CD4-positive, alpha-beta T cell treated with Interleukin-21 for 1 hour (primary cell): ENCODE data around the gene INPP5E.
"Not testable (repeated sequence)": the region's sequence is repeated elsewhere in the genome, so short reads cannot be mapped to it uniquely, and the experiment has no call there.

Experiments
- DNase-seq: peaks from one replicate; pipeline ENCODE4 v3.0.0-alpha.2; 2020

Gene INPP5E

DNA sequence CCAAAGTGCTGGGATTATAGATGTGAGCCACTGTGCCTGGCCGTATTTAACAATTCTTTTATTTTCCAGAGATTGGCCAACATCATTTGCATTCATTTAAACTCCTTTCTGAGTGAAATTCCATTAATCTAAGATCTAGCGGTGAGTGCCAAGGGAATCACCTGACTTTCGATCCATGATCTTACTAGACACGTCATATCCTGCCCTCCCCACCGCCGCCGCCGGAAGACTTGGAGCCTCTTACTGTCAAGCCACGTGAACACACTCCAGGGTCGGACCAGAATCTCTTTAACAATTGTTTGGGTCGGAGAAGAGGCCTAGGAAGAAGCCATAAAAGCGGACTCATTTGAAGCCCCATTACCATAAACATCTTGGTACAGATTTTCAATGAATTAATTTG lies 12.9 kb downstream of the INPP5E start:
- no peak for DNase-seq

DNA sequence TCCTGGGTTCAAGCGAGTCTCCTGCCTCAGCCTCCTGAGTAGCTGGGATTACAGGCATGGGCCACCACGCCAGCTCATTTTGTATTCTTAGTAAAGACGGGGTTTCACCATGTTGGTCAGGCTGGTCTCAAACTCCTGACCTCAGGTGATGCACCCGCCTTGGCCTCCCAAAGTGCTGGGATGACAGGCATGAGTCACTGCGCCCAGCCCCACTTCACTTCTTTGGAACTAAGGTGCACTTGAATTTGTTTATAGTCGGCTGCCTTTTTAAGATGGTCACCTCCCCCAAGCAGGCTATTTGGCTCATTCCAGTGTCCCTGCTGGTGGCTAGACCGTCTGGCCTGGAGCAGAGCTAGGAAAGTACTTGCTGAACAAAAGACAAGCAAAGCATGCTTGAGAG lies 14.3 kb downstream of the INPP5E start:
- not testable (repeated sequence) for DNase-seq

DNA sequence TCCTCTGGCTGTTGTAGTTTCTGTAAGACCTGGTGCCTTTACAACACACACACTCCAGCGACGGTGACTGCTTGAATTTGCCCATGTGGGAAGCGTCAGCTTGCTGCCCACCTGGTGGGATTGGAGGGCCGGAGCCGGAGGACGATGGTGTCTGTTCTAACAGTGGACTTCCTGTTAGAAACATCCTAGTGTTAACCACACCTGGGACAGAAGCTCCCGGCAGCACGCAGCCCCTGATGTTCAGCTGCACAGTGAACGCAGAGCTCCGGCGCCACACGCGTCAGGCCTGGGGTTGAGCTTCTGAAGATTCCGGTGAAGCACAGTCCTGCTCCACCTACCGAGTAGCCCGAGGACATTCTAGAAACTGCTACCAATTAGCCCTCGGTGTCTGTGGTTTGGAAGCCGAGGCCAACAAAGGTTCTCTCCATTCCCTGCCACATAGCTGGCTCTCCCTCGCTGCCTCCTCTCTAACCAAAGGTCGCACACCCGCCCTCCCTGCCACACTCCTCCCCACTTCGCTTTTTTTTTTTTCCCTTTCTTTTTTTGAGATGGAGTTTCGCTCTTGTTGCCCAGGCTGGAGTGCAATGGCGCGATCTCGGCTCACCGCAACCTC lies 14.8 kb downstream of the INPP5E start:
- DNase-seq: no peak

- DNase-seq: no peak
Observed at GRCh38 chr9:136423432-136424146, 16.1 kb downstream of the INPP5E start.

GRCh38 chr9:136422876-136423275 lies 16.8 kb downstream of the INPP5E start:
- DNase-seq: no peak

DNA sequence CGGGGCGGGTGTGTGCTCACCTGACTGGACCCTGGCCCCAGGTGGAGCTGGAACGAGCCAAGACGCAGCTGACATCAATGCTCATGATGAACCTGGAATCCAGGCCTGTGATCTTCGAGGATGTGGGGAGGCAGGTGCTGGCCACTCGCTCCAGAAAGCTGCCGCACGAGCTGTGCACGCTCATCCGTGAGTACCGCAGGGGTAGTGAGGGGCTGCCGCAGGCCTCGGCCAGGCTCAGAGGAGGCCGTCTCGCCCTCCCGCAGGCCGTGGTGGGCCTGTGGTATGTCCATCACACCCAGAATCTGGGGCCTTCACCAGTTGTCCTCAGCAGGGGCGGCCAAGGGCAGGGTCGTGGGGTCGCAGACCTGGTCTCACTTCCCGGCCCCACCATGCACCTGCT lies 17.9 kb downstream of the INPP5E start:
- DNase-seq: no peak

DNA sequence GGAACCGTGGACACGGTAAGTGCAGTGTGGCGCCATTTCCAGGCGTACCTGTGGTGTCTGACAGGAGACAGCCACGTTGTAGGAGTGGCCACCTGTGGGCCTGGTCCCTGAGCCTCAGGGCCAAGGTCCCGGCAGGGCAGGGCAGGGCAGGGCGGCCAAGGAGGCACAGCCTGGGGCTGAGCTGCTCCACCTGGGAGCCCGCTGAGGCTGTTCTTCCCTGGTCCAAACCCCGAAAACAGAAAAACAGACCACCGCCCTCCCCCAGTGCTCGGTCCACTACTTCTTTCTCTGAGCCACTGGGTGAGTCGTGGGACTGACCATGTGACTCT lies 20.6 kb downstream of the INPP5E start:
- no peak for DNase-seq

GRCh38 chr9:136418182-136419091 lies 21.2 kb downstream of the INPP5E start:
- no peak for DNase-seq

DNA sequence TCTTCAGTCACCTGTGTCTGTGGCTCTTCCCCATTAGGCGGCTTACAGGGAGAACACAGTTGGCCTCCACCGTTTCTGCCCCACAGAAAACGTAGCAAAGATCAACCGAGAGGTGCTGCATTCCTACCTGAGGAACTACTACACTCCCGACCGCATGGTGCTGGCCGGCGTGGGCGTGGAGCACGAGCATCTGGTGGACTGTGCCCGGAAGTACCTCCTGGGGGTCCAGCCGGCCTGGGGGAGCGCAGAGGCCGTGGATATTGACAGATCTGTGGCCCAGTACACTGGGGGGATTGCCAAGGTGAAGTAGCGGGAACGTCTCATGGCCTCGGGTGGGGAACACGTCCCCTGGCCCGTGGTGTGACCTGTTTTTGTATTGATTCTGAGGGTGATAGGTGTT lies 22.7 kb downstream of the INPP5E start:
- DNase-seq: no peak

DNA sequence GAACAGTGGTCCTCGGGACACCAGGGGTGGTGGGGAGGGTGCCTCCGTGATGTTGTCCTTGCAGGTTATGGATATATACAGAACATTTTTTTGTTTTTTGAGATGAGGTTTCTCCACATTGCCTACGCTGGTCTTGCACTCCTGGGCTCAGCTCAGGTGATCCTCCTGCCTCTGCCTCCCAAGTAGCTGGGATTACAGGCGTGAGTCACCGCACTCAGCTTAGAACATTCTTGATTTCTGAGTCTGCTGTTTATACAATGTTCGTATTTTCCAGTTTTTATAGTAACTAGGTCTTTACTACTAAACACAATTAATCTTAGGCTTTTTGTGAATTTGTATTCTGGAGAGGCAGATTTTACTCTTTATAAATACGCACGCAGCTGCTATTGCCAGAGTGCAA lies 23.2 kb downstream of the INPP5E start:
- DNase-seq: no peak

GRCh38 chr9:136412962-136413361 lies 26.7 kb downstream of the INPP5E start:
- no peak for DNase-seq

- DNase-seq: no peak
Observed at GRCh38 chr9:136411378-136411777, 28.3 kb downstream of the INPP5E start.

- DNase-seq: peak; percentile 95
Observed at GRCh38 chr9:136410500-136411287, 29.0 kb downstream of the INPP5E start, which contains the start of the genes ENTR1 and PMPCA. Gene ENTR1 (minus strand): TSS chr9:136410614. CDS start chr9:136410397, 217 bp downstream. Gene PMPCA (plus strand): TSS chr9:136410658. CDS start chr9:136410669, 11 bp downstream.

GRCh38 chr9:136409557-136410455 lies 29.8 kb downstream of the INPP5E start:
- peak; percentile 33 for DNase-seq

DNA sequence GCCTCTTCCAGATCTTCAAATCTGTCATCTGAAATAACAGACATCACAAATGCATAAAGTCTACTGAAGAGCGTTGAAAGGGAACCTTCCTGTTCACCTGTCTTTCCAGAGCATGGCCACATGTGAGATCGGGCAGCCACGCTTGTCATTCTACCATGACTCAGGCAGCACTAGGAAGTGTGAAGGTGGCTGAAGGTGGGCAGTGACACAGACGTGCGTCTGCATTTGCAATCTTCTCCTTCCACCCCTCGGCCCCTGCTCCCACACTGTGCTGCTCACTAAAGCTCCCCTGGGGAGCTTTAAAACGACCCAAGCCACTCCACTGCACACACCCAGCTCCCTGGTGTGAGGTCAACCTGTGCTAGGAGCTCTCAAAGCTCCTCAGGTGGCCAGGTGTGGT lies 31.7 kb downstream of the INPP5E start:
- no peak for DNase-seq

DNA sequence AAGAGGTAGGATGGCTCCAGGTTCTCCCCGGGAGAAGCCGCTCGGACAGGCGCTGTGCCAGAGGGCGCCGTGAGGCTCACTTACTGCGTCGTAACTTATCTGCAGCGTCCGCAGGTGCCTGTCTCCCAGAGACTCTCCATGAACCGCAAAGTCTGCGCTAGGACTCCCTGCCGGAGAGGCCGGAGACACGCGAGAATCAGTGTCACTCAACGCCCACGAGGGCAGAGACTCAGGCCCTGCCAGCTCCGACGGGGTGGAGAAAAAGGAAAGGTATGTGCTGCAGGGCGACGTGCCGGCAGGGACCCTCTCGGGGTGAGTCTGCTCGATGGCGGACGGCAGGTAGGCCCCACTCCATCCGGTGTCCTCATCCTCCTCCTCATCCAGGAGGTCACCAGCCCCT lies 32.6 kb downstream of the INPP5E start:
- DNase-seq: not testable (repeated sequence)

GRCh38 chr9:136405904-136406303 lies 33.7 kb downstream of the INPP5E start:
- not testable (repeated sequence) for DNase-seq

DNA sequence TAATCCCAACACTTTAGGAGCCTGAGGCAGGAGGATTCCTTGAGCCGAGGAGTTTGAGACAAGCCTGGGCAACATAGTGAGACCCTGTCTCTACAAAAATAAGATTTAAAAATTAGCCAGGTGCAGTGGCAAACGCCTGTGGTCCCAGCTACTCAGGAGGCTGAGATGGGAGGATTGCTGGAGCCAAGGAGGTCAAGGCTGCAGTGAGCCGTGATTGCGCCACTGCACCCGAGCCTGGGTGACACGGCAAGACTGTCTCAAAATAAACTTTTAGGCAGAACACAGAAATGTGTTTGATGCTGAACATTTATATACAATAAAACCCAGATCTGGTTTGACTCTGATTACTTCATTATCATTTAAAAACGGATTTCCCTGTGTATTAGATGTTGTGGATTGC lies 34.2 kb downstream of the INPP5E start:
- no peak for DNase-seq

DNA sequence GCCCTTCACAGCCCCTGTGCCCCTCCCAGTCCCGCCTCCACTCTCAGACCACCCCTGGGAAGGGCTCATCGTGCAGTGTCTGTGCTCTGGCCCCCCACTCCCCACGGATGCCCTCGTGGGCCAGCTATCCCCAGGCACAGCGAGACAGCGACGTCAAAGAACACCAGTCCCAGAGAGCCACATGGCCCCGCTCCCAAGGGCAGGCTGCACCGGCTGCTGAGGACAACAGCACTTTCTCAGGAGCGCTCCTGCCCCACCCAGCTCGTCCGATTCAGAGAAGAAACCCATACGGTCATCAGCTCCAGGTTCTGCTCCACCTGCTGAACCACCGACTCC lies 34.9 kb downstream of the INPP5E start:
- no peak for DNase-seq

GRCh38 chr9:136403915-136404800 lies 35.5 kb downstream of the INPP5E start:
- DNase-seq: peak; percentile 70

DNA sequence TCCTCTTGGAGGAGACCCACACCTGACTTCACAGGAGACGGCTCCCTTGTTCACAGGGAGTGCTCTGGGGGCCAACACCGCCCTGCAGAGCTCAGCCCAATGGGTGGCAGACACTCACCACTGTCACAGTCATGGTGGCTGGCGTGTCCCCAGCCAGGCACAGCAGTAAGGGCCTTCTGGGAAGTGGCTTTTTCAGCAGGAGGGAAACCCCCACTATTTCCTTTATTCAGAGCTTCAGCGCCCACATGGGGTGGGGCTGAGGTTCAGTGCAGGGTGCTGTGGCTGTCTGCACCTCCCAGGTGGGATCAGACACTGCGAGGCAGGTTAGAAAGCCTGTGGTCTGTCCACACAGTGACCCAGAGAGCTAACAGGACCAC lies 36.1 kb downstream of the INPP5E start:
- peak; percentile 90 for DNase-seq
